OCI-LY3 (cell line): ENCODE measurements around the gene IL22RA1.

Source experiments
- H2AFZ ChIP-seq: fragments of 200-600, 300-600 bp; shearing (Covaris generic); 2 replicates; pipeline ENCODE4 v1.6.0; 2014; ENCODE audit warnings: antibody characterized with exemption, low read depth, low read length
- H3K27ac ChIP-seq: fragments of 200-600, 300-600 bp; sonication (generic); 2 replicates; pipeline ENCODE4 v1.5.1; 2014; ENCODE audit warnings: mild to moderate bottlenecking, low read length, moderate library complexity, mixed read lengths
- H3K27me3 ChIP-seq: fragments of 200-600, 300-600 bp; sonication (generic); 2 replicates; pipeline ENCODE4 v1.6.1; 2014; ENCODE audit warnings: low read depth, low read length, mixed read lengths
- H3K36me3 ChIP-seq: fragments of 200-600, 300-600 bp; sonication (generic); replicated peaks from 2 replicates; pipeline ENCODE3; 2014; ENCODE audit warnings: low read depth, low read length, mixed read lengths
- H3K4me1 ChIP-seq: fragments of 300-600, 200-600 bp; sonication (generic); 2 replicates; pipeline ENCODE4 v1.6.1; 2014; ENCODE audit warnings: low read length, mixed read lengths
- H3K4me2 ChIP-seq: fragments of 200-600, 300-600 bp; sonication (generic); 2 replicates; pipeline ENCODE4 v1.6.1; 2014; ENCODE audit warnings: low read length, mixed read lengths
- H3K4me3 ChIP-seq: fragments of 300-600, 200-600 bp; sonication (generic); 2 replicates; pipeline ENCODE4 v1.5.1; 2014; ENCODE audit warnings: antibody characterized with exemption, mild to moderate bottlenecking, low read length, moderate library complexity
- H3K79me2 ChIP-seq: fragments of 300-600, 200-600 bp; shearing (Covaris generic); 2 replicates; pipeline ENCODE4 v1.6.1; 2014; ENCODE audit warnings: mild to moderate bottlenecking, low read length, mixed read lengths
- H3K9ac ChIP-seq: fragments of 300-600, 200-600 bp; shearing (Covaris generic); 2 replicates; pipeline ENCODE4 v1.6.0; 2014; ENCODE audit warnings: mild to moderate bottlenecking, low read length, moderate library complexity
- H3K9me3 ChIP-seq: fragments of 200-600, 300-600 bp; shearing (Covaris generic); 2 replicates; pipeline ENCODE4 v1.6.1; 2014; ENCODE audit warnings: low read length, mixed read lengths; ENCODE audit not compliant: insufficient read depth
- H4K20me1 ChIP-seq: fragments of 200-600, 300-600 bp; sonication (generic); 2 replicates; pipeline ENCODE4 v1.6.1; 2016; ENCODE audit warnings: low read length, mixed read lengths; ENCODE audit not compliant: insufficient read depth
- CTCF ChIP-seq: fragments of 200-600, 300-600 bp; sonication (generic); IDR thresholded peaks from 2 replicates; pipeline ENCODE4 v1.5.1; 2014; ENCODE audit warnings: antibody characterized with exemption, low read length, low read depth
- EZH2phosphoT487 ChIP-seq: fragments of 200-600 bp; shearing (Covaris generic); IDR thresholded peaks from 2 replicates; pipeline ENCODE4 v1.6.1; 2018; ENCODE audit warnings: antibody characterized with exemption, mixed run types, low read depth

Gene IL22RA1

DNA sequence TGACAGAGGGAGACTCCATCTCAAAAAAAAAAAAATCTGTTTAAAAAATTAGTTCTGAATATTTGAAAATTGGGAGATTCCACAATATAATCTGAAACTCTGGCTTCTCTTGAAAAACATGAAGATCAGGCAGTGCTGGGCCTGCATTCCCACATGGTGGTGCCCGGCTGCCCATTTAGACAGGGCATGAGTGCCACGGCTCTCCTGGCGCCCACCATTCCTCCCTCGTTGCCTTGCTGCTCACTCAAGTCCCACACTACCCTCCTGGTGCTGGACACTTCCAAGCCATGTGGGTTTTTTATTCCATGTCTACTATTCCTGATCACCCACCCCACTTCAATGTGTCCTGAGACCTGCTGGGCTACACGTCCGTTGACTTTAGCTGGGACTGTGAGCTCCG lies 20.2 kb downstream of the IL22RA1 start:
- no peaks in the 10 kb centered on the region for H4K20me1 ChIP-seq
- H3K4me1 ChIP-seq = no peaks in the 10 kb centered on the region
- no peak overlapping the region for H2AFZ ChIP-seq
- H3K27ac ChIP-seq = no peak overlapping the region
- H3K27me3 ChIP-seq = no peaks in the 10 kb centered on the region
- H3K9ac ChIP-seq = no peak overlapping the region
- no peak overlapping the region for H3K4me3 ChIP-seq
- no peaks in the 10 kb centered on the region for H3K36me3 ChIP-seq
- no peak overlapping the region for H3K4me2 ChIP-seq
- no peaks in the 10 kb centered on the region for H3K9me3 ChIP-seq
- no peaks in the 10 kb centered on the region for H3K79me2 ChIP-seq
- TF ChIP-seq EZH2phosphoT487 = no peak
- no peak for TF ChIP-seq CTCF

- Histone ChIP-seq H3K4me2 (no peak overlapping the region), H3K79me2 (no peaks in the 10 kb centered on the region), H3K4me1 (no peaks in the 10 kb centered on the region), H4K20me1 (no peaks in the 10 kb centered on the region), H3K27ac (no peak overlapping the region), H3K4me3 (no peak overlapping the region), H3K9me3 (no peaks in the 10 kb centered on the region), H3K36me3 (no peaks in the 10 kb centered on the region), H2AFZ (no peak overlapping the region), H3K9ac (no peak overlapping the region), H3K27me3 (peaks cover 2% of the 10 kb centered on the region; the same call in 1 of the 2 replicates)
- TF ChIP-seq CTCF (no peak), EZH2phosphoT487 (no peak)
Observed at GRCh38 chr1:24121406-24121805, 21.5 kb downstream of the IL22RA1 start.

- H3K4me1 ChIP-seq = no peaks in the 10 kb centered on the region
- no peaks in the 10 kb centered on the region for H3K79me2 ChIP-seq
- no peaks in the 10 kb centered on the region for H3K9me3 ChIP-seq
- no peak overlapping the region for H2AFZ ChIP-seq
- H3K36me3 ChIP-seq = no peaks in the 10 kb centered on the region
- no peak overlapping the region for H3K9ac ChIP-seq
- no peak overlapping the region for H3K27ac ChIP-seq
- H4K20me1 ChIP-seq = no peaks in the 10 kb centered on the region
- H3K27me3 ChIP-seq = peaks cover 6% of the 10 kb centered on the region; the same call in 1 of the 2 replicates
- TF ChIP-seq CTCF (no peak), EZH2phosphoT487 (no peak)
- no peak overlapping the region for H3K4me2 ChIP-seq
- H3K4me3 ChIP-seq = no peak overlapping the region
Observed at GRCh38 chr1:24120965-24121364, 22.0 kb downstream of the IL22RA1 start.

- H3K4me1 ChIP-seq = no peaks in the 10 kb centered on the region
- TF ChIP-seq EZH2phosphoT487 = no peak
- no peak for TF ChIP-seq CTCF
- no peak overlapping the region for H3K9ac ChIP-seq
- H3K4me2 ChIP-seq = no peak overlapping the region
- no peaks in the 10 kb centered on the region for H3K79me2 ChIP-seq
- H2AFZ ChIP-seq = no peak overlapping the region
- no peak overlapping the region for H3K4me3 ChIP-seq
- peaks cover 6% of the 10 kb centered on the region; the same call in 1 of the 2 replicates for H3K27me3 ChIP-seq
- H3K27ac ChIP-seq = no peak overlapping the region
- H3K9me3 ChIP-seq = no peaks in the 10 kb centered on the region
- no peaks in the 10 kb centered on the region for H3K36me3 ChIP-seq
- no peaks in the 10 kb centered on the region for H4K20me1 ChIP-seq
Observed at GRCh38 chr1:24119859-24120756, 22.8 kb downstream of the IL22RA1 start.
